ENCODE results near the gene CYS1.

DNA sequence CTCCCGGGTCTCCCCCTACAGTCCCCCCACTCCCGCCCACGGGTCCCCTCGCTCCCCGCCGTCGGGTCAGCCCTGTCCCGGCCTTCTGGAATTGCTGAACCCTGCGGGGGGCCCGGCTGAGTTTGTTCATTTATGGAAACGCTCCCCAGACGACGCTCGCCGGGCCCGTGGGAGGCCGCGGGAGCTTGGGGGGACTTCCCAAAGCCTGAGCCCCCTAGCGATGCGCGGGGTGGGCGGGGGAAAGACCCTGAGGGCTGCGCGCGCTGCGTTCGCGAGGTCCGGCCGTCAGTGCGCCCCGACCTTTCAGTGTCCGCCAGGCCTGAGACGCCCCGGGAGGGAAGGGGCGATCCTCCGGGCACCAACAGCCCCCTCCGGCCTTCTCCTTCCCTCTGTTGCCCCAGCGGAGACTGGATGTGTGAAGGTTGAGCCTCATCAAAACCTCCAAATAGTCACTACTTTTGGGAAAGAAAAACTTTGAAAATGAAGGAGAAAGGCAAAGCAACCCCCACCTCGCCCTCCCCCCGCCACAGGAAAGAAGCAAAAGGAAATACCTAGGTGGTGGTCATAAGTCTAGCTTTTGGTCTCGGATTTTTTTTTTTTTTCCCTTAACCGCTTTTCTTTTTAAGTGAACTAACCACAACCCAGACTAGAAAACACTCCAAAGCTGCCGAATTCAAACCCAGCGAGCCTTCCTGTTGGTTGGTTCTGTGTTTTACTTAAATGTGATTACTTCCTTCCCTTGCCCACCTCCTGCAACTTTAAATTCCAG lies 509 bp upstream of the CYS1 start:
- TF ChIP-seq CHD2 (IDR thresholded peaks at IDR 0.05; ENCODE audit: low read length) (no peak), TEAD4 (IDR thresholded peaks at IDR 0.05; ENCODE audit: low read depth, low read length) (no peak)
- TF ChIP-seq, protein P1, sequence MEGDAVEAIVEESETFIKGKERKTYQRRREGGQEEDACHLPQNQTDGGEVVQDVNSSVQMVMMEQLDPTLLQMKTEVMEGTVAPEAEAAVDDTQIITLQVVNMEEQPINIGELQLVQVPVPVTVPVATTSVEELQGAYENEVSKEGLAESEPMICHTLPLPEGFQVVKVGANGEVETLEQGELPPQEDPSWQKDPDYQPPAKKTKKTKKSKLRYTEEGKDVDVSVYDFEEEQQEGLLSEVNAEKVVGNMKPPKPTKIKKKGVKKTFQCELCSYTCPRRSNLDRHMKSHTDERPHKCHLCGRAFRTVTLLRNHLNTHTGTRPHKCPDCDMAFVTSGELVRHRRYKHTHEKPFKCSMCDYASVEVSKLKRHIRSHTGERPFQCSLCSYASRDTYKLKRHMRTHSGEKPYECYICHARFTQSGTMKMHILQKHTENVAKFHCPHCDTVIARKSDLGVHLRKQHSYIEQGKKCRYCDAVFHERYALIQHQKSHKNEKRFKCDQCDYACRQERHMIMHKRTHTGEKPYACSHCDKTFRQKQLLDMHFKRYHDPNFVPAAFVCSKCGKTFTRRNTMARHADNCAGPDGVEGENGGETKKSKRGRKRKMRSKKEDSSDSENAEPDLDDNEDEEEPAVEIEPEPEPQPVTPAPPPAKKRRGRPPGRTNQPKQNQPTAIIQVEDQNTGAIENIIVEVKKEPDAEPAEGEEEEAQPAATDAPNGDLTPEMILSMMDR (IDR thresholded peaks at IDR 0.05; ENCODE audit: control extremely low read depth in 1 of 3, insufficient read depth in 1 of 3, low read depth in 1 of 3, low read length in 3 of 3), result no peak

All from H1 (cell line).